GM23248 (cell line): ENCODE results near the gene POMP.

Experiments
- EZH2 ChIP-seq: fragments of 200-600 bp; sonication (generic); IDR thresholded peaks from 2 replicates; pipeline ENCODE4 v1.6.1; 2018; ENCODE audit warnings: antibody characterized with exemption, mild to moderate bottlenecking; ENCODE audit not compliant: insufficient read depth, poor library complexity, severe bottlenecking
- EZH2phosphoT487 ChIP-seq: fragments of 200-600 bp; sonication (generic); IDR thresholded peaks from 2 replicates; pipeline ENCODE4 v1.6.1; 2018; ENCODE audit warnings: antibody characterized with exemption, moderate library complexity, mild to moderate bottlenecking, low read depth; ENCODE audit not compliant: insufficient read depth

- TF ChIP-seq EZH2phosphoT487 = no peak
- TF ChIP-seq EZH2 = no peak
Observed at GRCh38 chr13:28651810-28652401, 7.0 kb upstream of the POMP start.
